MM.1S (cell line): Measurements from ENCODE around the gene THADA.

Source experiments
- DNase-seq: peaks from one replicate; pipeline ENCODE4 v3.0.0-alpha.2; 2015
- H2AFZ ChIP-seq: fragments of 300-600 bp; sonication (generic); 2 replicates; pipeline ENCODE4 v1.6.0; 2016; ENCODE audit warnings: antibody characterized with exemption, low read length
- H3F3A ChIP-seq: fragments of 300-600 bp; sonication (generic); 2 replicates; pipeline ENCODE4 v1.6.1; 2016; ENCODE audit warnings: mild to moderate bottlenecking, antibody characterized with exemption, low read length, moderate library complexity, mixed read lengths; ENCODE audit not compliant: insufficient read depth
- H3K27ac ChIP-seq: fragments of 300-600 bp; sonication (generic); 2 replicates; pipeline ENCODE4 v1.5.1; 2016; ENCODE audit warnings: mild to moderate bottlenecking, low read length
- H3K27me3 ChIP-seq: fragments of 300-600 bp; sonication (generic); replicated peaks from 2 replicates; pipeline ENCODE4 v1.6.0; 2016; ENCODE audit warnings: low read length; ENCODE audit not compliant: insufficient read depth
- H3K36me3 ChIP-seq: fragments of 300-600 bp; sonication (generic); replicated peaks from 2 replicates; pipeline ENCODE4 v1.6.1; 2016; ENCODE audit warnings: mild to moderate bottlenecking, low read length, mixed read lengths; ENCODE audit not compliant: insufficient read depth
- H3K4me1 ChIP-seq: fragments of 300-600 bp; sonication (generic); 2 replicates; pipeline ENCODE4 v1.6.1; 2016; ENCODE audit warnings: low read length, mixed read lengths
- H3K4me2 ChIP-seq: fragments of 300-600 bp; sonication (generic); 2 replicates; pipeline ENCODE4 v1.6.0; 2016; ENCODE audit warnings: low read depth, low read length
- H3K4me3 ChIP-seq: fragments of 300-600 bp; sonication (generic); 2 replicates; pipeline ENCODE4 v1.5.1; 2016; ENCODE audit warnings: low read length, mixed read lengths
- H3K79me2 ChIP-seq: fragments of 300-600 bp; sonication (generic); 2 replicates; pipeline ENCODE4 v1.6.1; 2016; ENCODE audit warnings: mixed run types, low read length, mixed read lengths
- H3K9ac ChIP-seq: fragments of 300-600 bp; sonication (generic); 2 replicates; pipeline ENCODE4 v1.6.1; 2016; ENCODE audit warnings: low read length, mixed read lengths
- H3K9me2 ChIP-seq: fragments of 300-600 bp; sonication (generic); replicated peaks from 2 replicates; pipeline ENCODE4 v1.6.1; 2016; ENCODE audit warnings: mild to moderate bottlenecking, low read length, mixed read lengths; ENCODE audit not compliant: insufficient read depth
- H3K9me3 ChIP-seq: fragments of 300-600 bp; sonication (generic); replicated peaks from 2 replicates; pipeline ENCODE4 v1.6.1; 2016; ENCODE audit warnings: mild to moderate bottlenecking, low read length, mixed read lengths; ENCODE audit not compliant: insufficient read depth
- H4K20me1 ChIP-seq: fragments of 300-600 bp; sonication (generic); 2 replicates; pipeline ENCODE4 v1.6.1; 2016; ENCODE audit warnings: mild to moderate bottlenecking, low read length, moderate library complexity, mixed read lengths; ENCODE audit not compliant: insufficient read depth
- EZH2 ChIP-seq: fragments of 300-600 bp; sonication (generic); optimal IDR thresholded peaks from 2 replicates; pipeline ENCODE3; 2017; ENCODE audit warnings: low read depth, mild to moderate bottlenecking, antibody characterized with exemption, low read length, mixed read lengths
- EZH2phosphoT487 ChIP-seq: fragments of 300-600 bp; sonication (generic); IDR thresholded peaks from 2 replicates; pipeline ENCODE4 v1.6.1; 2018; ENCODE audit warnings: antibody characterized with exemption, low read length
- TF ChIP-seq, protein P1 (sequence below): fragments of 300-600 bp; sonication (generic); IDR thresholded peaks from 2 replicates; pipeline ENCODE4 v1.5.1; 2016; ENCODE audit warnings: antibody characterized with exemption, low read length, mixed read lengths

THADA gene

DNA sequence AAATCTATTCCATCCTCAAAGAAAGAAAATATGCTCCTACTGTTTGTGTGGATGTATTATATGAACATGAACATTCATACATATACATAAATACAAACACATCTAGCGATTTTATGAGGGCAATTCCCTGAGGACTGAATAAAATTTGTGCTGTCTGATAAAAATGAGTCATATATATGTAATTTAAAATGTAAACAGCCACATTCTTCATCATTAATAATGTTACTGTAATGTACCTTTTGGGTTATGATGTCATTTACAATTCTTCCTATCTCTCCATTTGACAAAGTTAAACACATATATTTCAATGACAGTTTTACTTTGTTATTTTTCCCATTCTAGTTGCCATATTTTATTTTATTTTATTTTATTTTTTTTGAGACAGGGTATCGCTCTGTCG lies 278.2 kb downstream of the THADA start:
- Histone ChIP-seq H3K9me2 (no peaks in the 10 kb centered on the region), H3K79me2 (no peaks in the 10 kb centered on the region), H3K9me3 (no peaks in the 10 kb centered on the region), H2AFZ (no peak overlapping the region), H4K20me1 (no peaks in the 10 kb centered on the region), H3K27me3 (no peaks in the 10 kb centered on the region), H3K36me3 (no peaks in the 10 kb centered on the region), H3K4me2 (no peak overlapping the region), H3K4me1 (peaks cover 7% of the 10 kb centered on the region; the same call in 1 of the 2 replicates), H3K27ac (no peak overlapping the region), H3K4me3 (no peak overlapping the region), H3K9ac (no peak overlapping the region), H3F3A (no peaks in the 10 kb centered on the region)
- DNase-seq = no peak
- TF ChIP-seq EZH2phosphoT487 (no peak), EZH2 (no peak)
- TF ChIP-seq, protein P1, sequence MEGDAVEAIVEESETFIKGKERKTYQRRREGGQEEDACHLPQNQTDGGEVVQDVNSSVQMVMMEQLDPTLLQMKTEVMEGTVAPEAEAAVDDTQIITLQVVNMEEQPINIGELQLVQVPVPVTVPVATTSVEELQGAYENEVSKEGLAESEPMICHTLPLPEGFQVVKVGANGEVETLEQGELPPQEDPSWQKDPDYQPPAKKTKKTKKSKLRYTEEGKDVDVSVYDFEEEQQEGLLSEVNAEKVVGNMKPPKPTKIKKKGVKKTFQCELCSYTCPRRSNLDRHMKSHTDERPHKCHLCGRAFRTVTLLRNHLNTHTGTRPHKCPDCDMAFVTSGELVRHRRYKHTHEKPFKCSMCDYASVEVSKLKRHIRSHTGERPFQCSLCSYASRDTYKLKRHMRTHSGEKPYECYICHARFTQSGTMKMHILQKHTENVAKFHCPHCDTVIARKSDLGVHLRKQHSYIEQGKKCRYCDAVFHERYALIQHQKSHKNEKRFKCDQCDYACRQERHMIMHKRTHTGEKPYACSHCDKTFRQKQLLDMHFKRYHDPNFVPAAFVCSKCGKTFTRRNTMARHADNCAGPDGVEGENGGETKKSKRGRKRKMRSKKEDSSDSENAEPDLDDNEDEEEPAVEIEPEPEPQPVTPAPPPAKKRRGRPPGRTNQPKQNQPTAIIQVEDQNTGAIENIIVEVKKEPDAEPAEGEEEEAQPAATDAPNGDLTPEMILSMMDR = no peak

DNA sequence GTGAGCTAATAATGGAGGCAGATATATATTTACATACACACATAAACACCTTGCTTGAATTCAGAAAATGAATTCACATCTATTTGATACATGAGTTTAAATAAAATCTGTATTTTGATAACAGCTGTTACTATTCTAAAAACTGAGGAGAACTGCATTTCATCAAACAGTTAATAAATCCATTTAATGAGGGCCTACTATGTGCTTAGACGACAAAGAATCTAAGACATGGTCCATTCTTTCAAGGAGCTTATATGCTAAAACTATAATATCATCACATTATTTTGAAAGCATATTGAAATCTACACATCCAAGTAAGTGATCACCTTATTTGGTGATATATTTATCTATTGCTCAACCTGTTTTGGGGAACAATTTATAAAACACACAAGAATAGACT lies 278.6 kb downstream of the THADA start:
- no peaks in the 10 kb centered on the region for H3K36me3 ChIP-seq
- no peaks in the 10 kb centered on the region for H3K27me3 ChIP-seq
- no peak overlapping the region for H3K4me2 ChIP-seq
- no peaks in the 10 kb centered on the region for H3K79me2 ChIP-seq
- H3K4me1 ChIP-seq = peaks cover 7% of the 10 kb centered on the region; the same call in 1 of the 2 replicates
- DNase-seq = no peak
- TF ChIP-seq, protein P1 = no peak
- TF ChIP-seq EZH2phosphoT487 (no peak), EZH2 (no peak)
- H3K9me2 ChIP-seq = no peaks in the 10 kb centered on the region
- no peak overlapping the region for H3K9ac ChIP-seq
- no peak overlapping the region for H2AFZ ChIP-seq
- H4K20me1 ChIP-seq = no peaks in the 10 kb centered on the region
- no peaks in the 10 kb centered on the region for H3F3A ChIP-seq
- no peak overlapping the region for H3K27ac ChIP-seq
- H3K4me3 ChIP-seq = no peak overlapping the region
- no peaks in the 10 kb centered on the region for H3K9me3 ChIP-seq

DNA sequence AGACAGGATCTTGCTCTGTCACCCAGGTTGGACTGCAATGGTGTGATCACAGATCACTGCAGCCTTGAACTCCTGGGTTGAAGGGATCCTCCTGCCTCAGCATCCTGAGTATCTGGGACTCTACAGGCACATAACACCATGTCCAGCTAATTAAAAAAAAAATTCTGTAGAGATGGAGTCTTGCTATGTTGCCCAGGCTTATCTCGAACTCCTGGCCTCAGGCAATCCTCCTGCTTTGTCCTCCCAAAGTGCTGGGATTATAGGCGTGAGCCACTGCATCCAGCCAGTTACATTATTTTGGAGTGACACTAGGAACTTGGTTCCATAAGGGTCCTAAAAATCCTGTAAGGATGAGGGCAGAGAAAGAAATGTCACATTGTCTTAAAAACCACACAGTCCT lies 280.4 kb downstream of the THADA start:
- Histone ChIP-seq H3K27ac (no peak overlapping the region), H3K4me2 (no peak overlapping the region), H3K9ac (no peak overlapping the region), H2AFZ (no peak overlapping the region), H3F3A (no peaks in the 10 kb centered on the region), H3K9me3 (no peaks in the 10 kb centered on the region), H3K4me3 (no peak overlapping the region), H4K20me1 (no peaks in the 10 kb centered on the region), H3K79me2 (no peaks in the 10 kb centered on the region), H3K27me3 (no peaks in the 10 kb centered on the region), H3K36me3 (no peaks in the 10 kb centered on the region), H3K4me1 (peaks cover 7% of the 10 kb centered on the region; the same call in 1 of the 2 replicates), H3K9me2 (no peaks in the 10 kb centered on the region)
- no peak for DNase-seq
- TF ChIP-seq EZH2 (no peak), EZH2phosphoT487 (no peak)
- TF ChIP-seq, protein P1 = no peak
